ENCODE results near the gene CHD2.

CHD2 gene

GRCh38 chr15:93042691-93043378 lies 142.7 kb downstream of the CHD2 start:
- no peak for TF ChIP-seq POLR2AphosphoS5 (IDR thresholded peaks at IDR 0.05; ENCODE audit: low read depth, low read length)
- TF ChIP-seq TAF1 (IDR thresholded peaks at IDR 0.05; ENCODE audit: borderline replicate concordance, insufficient read depth, low read length), result no peak
- no peak for TF ChIP-seq SIN3A (IDR thresholded peaks at IDR 0.05; ENCODE audit: borderline replicate concordance, insufficient read depth, low read length)
- no peak for TF ChIP-seq REST (IDR thresholded peaks at IDR 0.05; ENCODE audit: insufficient read depth in 1 of 2, low read depth in 2 of 2, low read length in 2 of 2)
- no peak for TF ChIP-seq FOXP2 (optimal IDR thresholded peaks at IDR 0.05; ENCODE audit: borderline replicate concordance, extremely low read depth, extremely low read length, insufficient read depth)

DNA sequence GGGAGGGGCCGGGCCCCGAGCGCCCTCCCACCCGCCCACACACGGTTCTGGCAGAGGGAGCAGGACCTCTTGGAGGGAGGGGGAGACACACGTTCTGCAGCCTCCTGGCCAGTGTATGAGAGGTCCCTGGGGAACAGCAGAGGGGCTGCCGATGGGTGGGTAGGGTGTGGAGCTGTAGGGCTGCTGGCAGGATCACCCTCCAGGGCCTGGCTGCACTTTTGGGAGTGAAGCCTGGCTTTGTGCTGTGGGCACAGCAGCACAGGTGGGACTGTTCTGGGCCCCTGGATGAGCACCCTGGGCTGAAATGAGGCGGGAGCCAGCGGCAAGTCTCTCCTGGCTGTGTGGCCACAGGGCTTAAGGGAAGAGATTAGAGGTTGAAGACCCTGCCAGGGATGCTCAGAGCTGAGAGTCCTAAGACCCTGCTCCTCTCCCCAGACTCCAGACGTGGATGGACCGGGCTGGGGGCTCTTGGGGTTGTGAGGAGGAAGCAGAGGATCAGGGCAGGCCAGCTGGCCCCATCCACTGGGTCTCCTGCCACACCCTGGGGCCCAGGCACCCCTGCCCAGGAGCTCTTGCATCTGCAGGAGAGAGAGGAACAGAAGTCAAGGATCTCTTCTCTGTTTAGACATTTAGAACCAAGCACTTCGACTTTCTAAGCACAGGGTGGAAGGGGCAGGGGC lies 143.6 kb downstream of the CHD2 start:
- TF ChIP-seq TAF1 (IDR thresholded peaks at IDR 0.05; ENCODE audit: borderline replicate concordance, insufficient read depth, low read length), result no peak
- no peak for TF ChIP-seq POLR2AphosphoS5 (IDR thresholded peaks at IDR 0.05; ENCODE audit: low read depth, low read length)
- no peak for TF ChIP-seq REST (IDR thresholded peaks at IDR 0.05; ENCODE audit: insufficient read depth in 1 of 2, low read depth in 2 of 2, low read length in 2 of 2)
- TF ChIP-seq SIN3A (IDR thresholded peaks at IDR 0.05; ENCODE audit: borderline replicate concordance, insufficient read depth, low read length), result no peak
- no peak for TF ChIP-seq FOXP2 (optimal IDR thresholded peaks at IDR 0.05; ENCODE audit: borderline replicate concordance, extremely low read depth, extremely low read length, insufficient read depth)

DNA sequence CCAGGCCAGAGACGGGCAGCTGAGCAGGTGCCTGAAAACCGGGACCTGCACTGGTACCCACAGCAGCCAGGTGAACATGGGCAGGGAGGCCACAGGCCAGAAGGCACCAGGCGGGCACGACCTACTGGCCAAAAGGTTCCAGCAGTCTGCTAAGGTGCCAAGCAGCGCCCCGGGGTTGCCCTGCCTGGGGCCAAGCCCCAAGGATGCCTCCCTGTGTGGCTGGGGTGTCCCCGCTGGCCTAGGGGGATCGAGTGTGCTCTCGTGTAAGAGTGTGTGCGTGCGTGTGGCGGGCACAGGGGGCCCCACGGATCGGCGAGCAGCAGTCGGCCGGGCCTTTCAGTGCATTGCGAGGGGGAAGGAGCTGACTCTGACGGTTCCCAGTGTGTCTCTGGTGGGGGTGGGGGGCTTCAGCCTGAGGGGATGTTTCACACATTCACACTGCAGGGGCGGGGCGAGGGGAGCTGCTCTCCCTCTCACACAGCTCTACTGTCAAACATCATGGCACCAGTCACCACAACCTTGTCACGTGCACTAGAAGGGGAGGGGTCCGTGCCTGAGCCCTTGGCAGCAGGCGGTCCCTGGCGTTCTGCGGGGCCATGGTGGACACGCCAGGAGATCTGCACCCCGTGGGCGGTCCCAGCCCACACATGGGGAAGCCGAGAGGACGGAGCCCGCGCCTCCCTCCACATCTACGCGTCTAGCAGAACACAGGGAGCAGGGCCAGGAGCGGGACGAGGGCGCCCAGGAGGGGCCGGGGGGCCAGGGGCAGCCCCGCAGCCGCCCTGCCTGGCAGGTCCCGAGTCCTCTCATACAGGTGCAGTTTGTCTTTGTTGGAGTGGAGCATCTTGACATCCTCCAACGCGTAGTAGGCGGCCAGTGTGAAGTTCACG lies 144.4 kb downstream of the CHD2 start:
- no peak for TF ChIP-seq REST (IDR thresholded peaks at IDR 0.05; ENCODE audit: insufficient read depth in 1 of 2, low read depth in 2 of 2, low read length in 2 of 2)

DNA sequence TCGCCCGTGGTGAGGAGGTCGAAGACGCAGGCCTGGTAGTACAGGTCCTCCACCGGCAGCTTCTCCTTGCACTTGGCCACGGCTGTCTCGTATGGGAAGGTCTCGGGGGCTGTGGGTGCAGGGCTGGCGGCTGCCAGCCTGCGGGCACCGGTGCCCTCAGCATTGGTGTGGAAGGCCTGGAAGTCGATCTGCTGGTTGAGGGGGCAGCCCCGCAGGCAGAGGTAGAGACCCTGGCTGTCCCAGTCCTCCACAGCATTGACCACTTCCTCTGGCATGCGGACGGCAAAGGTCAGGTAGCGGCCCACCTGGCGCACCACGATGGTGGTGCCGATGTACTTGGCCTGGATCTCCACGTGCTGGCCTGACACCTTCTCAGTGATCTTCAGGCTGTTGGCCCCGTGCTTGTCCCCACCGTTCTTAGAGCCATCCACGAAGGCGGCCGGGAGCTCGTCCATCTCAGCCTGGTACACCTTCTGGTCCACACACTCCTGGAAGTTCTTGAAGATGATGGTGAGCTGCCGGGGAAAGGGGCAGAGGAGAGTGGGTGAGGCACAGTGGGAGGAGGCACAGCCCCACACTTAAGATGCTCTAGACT lies 145.2 kb downstream of the CHD2 start:
- TF ChIP-seq REST (IDR thresholded peaks at IDR 0.05; ENCODE audit: insufficient read depth in 1 of 2, low read depth in 2 of 2, low read length in 2 of 2), result no peak
- TF ChIP-seq TAF1 (IDR thresholded peaks at IDR 0.05; ENCODE audit: borderline replicate concordance, insufficient read depth, low read length), result no peak
- no peak for TF ChIP-seq SIN3A (IDR thresholded peaks at IDR 0.05; ENCODE audit: borderline replicate concordance, insufficient read depth, low read length)
- TF ChIP-seq POLR2AphosphoS5 (IDR thresholded peaks at IDR 0.05; ENCODE audit: low read depth, low read length), result no peak
- no peak for TF ChIP-seq FOXP2 (optimal IDR thresholded peaks at IDR 0.05; ENCODE audit: borderline replicate concordance, extremely low read depth, extremely low read length, insufficient read depth)

All from PFSK-1 (cell line).